GM12872 (cell line): Measurements from ENCODE around the gene CFD.

ENCODE experiments used
- CTCF ChIP-seq: IDR thresholded peaks from 3 replicates; pipeline ENCODE4 v1.5.1; 2011; ENCODE audit warnings: low read depth, mild to moderate bottlenecking, low read length, moderate library complexity; ENCODE audit not compliant: insufficient read depth

CFD gene

GRCh38 chr19:873561-874041, 14.1 kb downstream of the CFD start:
- no peak for TF ChIP-seq CTCF

- no peak for TF ChIP-seq CTCF
Measured at GRCh38 chr19:875265-875879, 15.9 kb downstream of the CFD start.

GRCh38 chr19:876089-876488, 16.6 kb downstream of the CFD start:
- TF ChIP-seq CTCF = no peak

GRCh38 chr19:876780-877314, 17.4 kb downstream of the CFD start:
- TF ChIP-seq CTCF = no peak

- TF ChIP-seq CTCF = no peak
Measured at GRCh38 chr19:879711-880438, 20.4 kb downstream of the CFD start.

GRCh38 chr19:881385-882071, 22.1 kb downstream of the CFD start:
- no peak for TF ChIP-seq CTCF

- no peak for TF ChIP-seq CTCF
Measured at GRCh38 chr19:882871-883497, 23.5 kb downstream of the CFD start.
